Tibial nerve (tissue), 4 donors: ENCODE data around the gene SALL4. TPM values are rescaled to one million over a fixed set of nuclear protein-coding genes. Genes with fewer than 3 reads are reported as not detected.
"Not testable (repeated sequence)": the region's sequence is repeated elsewhere in the genome, so short reads cannot be mapped to it uniquely, and the experiment has no call there.

ENCODE experiments used
- DNase-seq, 2 donors: peaks; one replicate each; pipeline ENCODE4 v3.0.0-alpha.2; 2019; ENCODE audit warnings: low spot score in 2 of 2
- H3K27ac ChIP-seq, 4 donors: fragments of 200-600 bp; sonication (generic) in 3 of 4; one replicate each; pipeline ENCODE4 v1.5.1; 2017 to 2019; ENCODE audit warnings: mild to moderate bottlenecking in 1 of 4
- H3K27me3 ChIP-seq, 2 donors: fragments of 200-600 bp; sonication (generic) in 1 of 2; one replicate each; pipeline versions ENCODE4 v1.5.1 to v1.6.0; 2017 to 2019
- H3K36me3 ChIP-seq, 3 donors: fragments of 200-600 bp; sonication (generic); one replicate each; pipeline ENCODE4 v1.5.1; 2018 to 2019
- H3K4me1 ChIP-seq, 4 donors: fragments of 200-600 bp; sonication (generic) in 3 of 4; one replicate each; pipeline ENCODE4 v1.5.1; 2017 to 2019
- H3K4me3 ChIP-seq, 4 donors: fragments of 200-600 bp; sonication (generic) in 3 of 4; one replicate each; pipeline ENCODE4 v1.5.1; 2017 to 2019; ENCODE audit warnings: mild to moderate bottlenecking in 1 of 4, moderate library complexity in 1 of 4
- H3K9me3 ChIP-seq, 4 donors: fragments of 200-600 bp; sonication (generic) in 3 of 4; one replicate each; pipeline ENCODE4 v1.5.1; 2017 to 2019
- CTCF ChIP-seq, 5 experiments: fragments of 200-600 bp in 3 of 5; fragments of 450-650 bp in 2 of 5; sonication (generic) in 3 of 5; IDR thresholded peaks; one replicate each; pipeline ENCODE4 v1.5.1; 2016 to 2019; ENCODE audit warnings: antibody characterized with exemption in 5 of 5, mild to moderate bottlenecking in 3 of 5, moderate library complexity in 2 of 5
- EP300 ChIP-seq, 2 donors: sonication (generic); formaldehyde crosslinking; IDR thresholded peaks; one replicate each; pipeline ENCODE4 v1.6.1; 2017; ENCODE audit warnings: antibody characterized with exemption in 2 of 2, mild to moderate bottlenecking in 1 of 2
- POLR2A ChIP-seq, 2 donors: fragments of 450-650 bp; IDR thresholded peaks; one replicate each; pipeline ENCODE4 v1.6.1; 2017; ENCODE audit warnings: antibody characterized with exemption in 2 of 2, mild to moderate bottlenecking in 2 of 2, moderate library complexity in 2 of 2
- WGBS, 2 donors: methylation state at CpG; one replicate each; pipeline ENCODE4 v1.1.5; 2018; 5-methylcytosine and 5-hydroxymethylcytosine counted together
- total RNA-seq, 4 donors: library from RNA; depleted of rRNA; stranded (reverse); fragments of >200 nt; gene quantifications; one replicate each; pipeline ENCODE4 v1.1.0, GENCODE V29; 2016

Gene SALL4
- total RNA-seq, 4 donors from 2014 or later: 0.39 to 1.2 (median 0.54) TPM

- Histone ChIP-seq H3K9me3 (no peaks in the 10 kb centered on the region), H3K27ac (no peak overlapping the region), H3K4me1 (peaks cover 0 to 29% (median 0%) of the 10 kb centered on the region in 4 donors), H3K4me3 (no peak overlapping the region), H3K27me3 (no peaks in the 10 kb centered on the region), H3K36me3 (no peaks in the 10 kb centered on the region)
- WGBS, 2 donors: 90 to 94% methylated on average over 3 of the region's 3 CpGs
- TF ChIP-seq CTCF (IDR thresholded peaks at IDR 0.05) (no peak), POLR2A (IDR thresholded peaks at IDR 0.05) (no peak), EP300 (IDR thresholded peaks at IDR 0.05) (no peak)
- no peak for DNase-seq
Measured at GRCh38 chr20:51745804-51746203, 56.5 kb downstream of the SALL4 start.

GRCh38 chr20:51740838-51741237, 61.5 kb downstream of the SALL4 start:
- Histone ChIP-seq H3K27ac (no peak overlapping the region), H3K36me3 (no peaks in the 10 kb centered on the region), H3K9me3 (no peaks in the 10 kb centered on the region), H3K4me3 (no peak overlapping the region), H3K4me1 (peaks cover 0 to 19% (median under 1%) of the 10 kb centered on the region in 4 donors), H3K27me3 (no peaks in the 10 kb centered on the region)
- no peak for TF ChIP-seq POLR2A (IDR thresholded peaks at IDR 0.05)
- TF ChIP-seq EP300 (IDR thresholded peaks at IDR 0.05): no peak
- no peak for TF ChIP-seq CTCF (IDR thresholded peaks at IDR 0.05)
- 93% methylated on average over 3 of the region's 3 CpGs for WGBS, 2 donors
- DNase-seq: no peak

GRCh38 chr20:51740308-51740707, 62.0 kb downstream of the SALL4 start:
- H3K27me3 ChIP-seq, H3K27ac ChIP-seq, H3K4me3 ChIP-seq, H3K9me3 ChIP-seq, H3K36me3 ChIP-seq, DNase-seq: not testable (repeated sequence)
- H3K4me1 ChIP-seq: peaks cover 0 to 24% (median 3%) of the 10 kb centered on the region in 4 donors
- 95 to 97% methylated on average over 6 to 7 of the region's 7 CpGs for WGBS, 2 donors

- DNase-seq: no peak
- 85% methylated on average over 4 of the region's 4 CpGs for WGBS, 2 donors
- Histone ChIP-seq H3K4me1 (peaks cover 0 to 30% (median 3%) of the 10 kb centered on the region in 4 donors), H3K9me3 (no peaks in the 10 kb centered on the region), H3K36me3 (no peaks in the 10 kb centered on the region), H3K4me3 (no peak overlapping the region), H3K27me3 (no peaks in the 10 kb centered on the region), H3K27ac (no peak overlapping the region)
- TF ChIP-seq CTCF (IDR thresholded peaks at IDR 0.05) (no peak), EP300 (IDR thresholded peaks at IDR 0.05) (no peak), POLR2A (IDR thresholded peaks at IDR 0.05) (no peak)
Measured at GRCh38 chr20:51739722-51740249, 62.5 kb downstream of the SALL4 start.

- Histone ChIP-seq H3K36me3 (no peaks in the 10 kb centered on the region), H3K27me3 (no peaks in the 10 kb centered on the region), H3K4me3 (no peak overlapping the region), H3K9me3 (no peaks in the 10 kb centered on the region), H3K27ac (no peak overlapping the region), H3K4me1 (peaks cover 0 to 25% (median 3%) of the 10 kb centered on the region in 4 donors)
- TF ChIP-seq EP300 (IDR thresholded peaks at IDR 0.05) (no peak), CTCF (IDR thresholded peaks at IDR 0.05) (no peak), POLR2A (IDR thresholded peaks at IDR 0.05) (no peak)
- 93 to 96% methylated on average over 11 to 12 of the region's 12 CpGs for WGBS, 2 donors
- no peak for DNase-seq
Measured at GRCh38 chr20:51738877-51739447, 63.4 kb downstream of the SALL4 start.

- H3K27me3 ChIP-seq, H3K27ac ChIP-seq, DNase-seq, H3K36me3 ChIP-seq, H3K4me3 ChIP-seq, H3K9me3 ChIP-seq: not testable (repeated sequence)
- H3K4me1 ChIP-seq: peaks cover 0 to 25% (median 3%) of the 10 kb centered on the region in 4 donors
- WGBS, 2 donors: 93 to 96% methylated on average over 15 of the region's 15 CpGs
Measured at GRCh38 chr20:51738261-51738660, 64.1 kb downstream of the SALL4 start.
